ENCODE data around the gene CUL4B.
"Not testable (repeated sequence)": the region's sequence is repeated elsewhere in the genome, so short reads cannot be mapped to it uniquely, and the experiment has no call there.

Gene CUL4B

DNA sequence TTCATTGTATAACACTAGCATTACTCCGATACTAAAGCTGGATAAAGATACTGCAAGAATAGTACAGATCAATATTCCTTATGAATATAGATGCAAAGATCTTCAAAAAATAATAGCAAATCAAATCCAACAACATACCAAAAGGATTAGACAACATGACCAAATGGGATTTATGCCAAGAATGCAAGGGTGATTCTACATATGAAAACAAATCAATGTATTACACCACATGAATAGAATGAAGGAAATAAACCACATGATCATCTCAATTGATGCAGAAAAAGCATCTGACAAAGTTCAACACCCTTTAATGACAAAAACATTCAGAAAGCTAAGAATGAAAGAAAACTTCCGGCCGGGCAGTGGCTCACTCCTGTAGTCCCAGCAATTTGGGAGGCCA, 42.8 kb downstream of the CUL4B start:
- DNase-seq = no peak

- peak in 1 of 3 experiments; percentile 19 for DNase-seq
Measured at GRCh38 chrX:120514236-120514635, 46.5 kb downstream of the CUL4B start.

DNA sequence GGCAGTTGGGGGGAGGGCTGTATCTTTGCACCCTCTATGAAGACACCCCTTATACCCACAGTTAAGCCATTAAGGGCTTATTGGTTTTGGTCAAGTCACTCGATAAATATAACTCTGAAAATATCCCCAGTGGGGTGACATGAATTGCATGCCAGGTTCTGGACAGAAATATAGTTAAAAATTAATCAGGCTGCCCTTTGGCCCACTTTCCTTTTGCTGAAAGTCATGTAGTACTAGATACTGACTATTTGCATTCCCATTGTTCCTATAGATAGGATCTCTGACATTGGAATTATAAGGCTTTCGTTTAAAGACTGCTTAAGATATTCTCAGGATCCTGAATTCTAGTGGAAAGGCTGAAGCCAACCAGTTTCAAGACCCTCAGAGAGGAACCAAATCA, 48.1 kb downstream of the CUL4B start:
- DNase-seq = no peak

- no peak for DNase-seq
Measured at GRCh38 chrX:120512222-120512621, 48.5 kb downstream of the CUL4B start.

DNA sequence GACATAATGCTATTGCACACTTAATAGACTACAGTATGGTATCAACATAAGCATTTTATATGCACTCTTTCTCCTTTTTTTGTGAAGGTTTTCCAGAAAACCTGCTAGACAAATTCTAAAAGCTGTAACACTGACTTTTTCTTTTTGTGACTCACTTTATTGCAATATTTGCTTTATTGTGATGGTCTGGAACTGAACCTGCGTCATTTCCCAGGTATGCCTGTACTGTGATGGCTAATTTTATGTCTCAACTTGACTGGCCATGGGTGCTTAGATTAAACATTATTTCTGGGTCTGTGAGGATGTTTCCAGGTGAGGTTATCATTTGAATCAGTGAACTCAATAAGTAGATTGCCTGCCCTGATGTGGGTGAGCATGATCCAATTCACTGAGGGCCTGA, 56.2 kb downstream of the CUL4B start:
- DNase-seq = no peak

DNA sequence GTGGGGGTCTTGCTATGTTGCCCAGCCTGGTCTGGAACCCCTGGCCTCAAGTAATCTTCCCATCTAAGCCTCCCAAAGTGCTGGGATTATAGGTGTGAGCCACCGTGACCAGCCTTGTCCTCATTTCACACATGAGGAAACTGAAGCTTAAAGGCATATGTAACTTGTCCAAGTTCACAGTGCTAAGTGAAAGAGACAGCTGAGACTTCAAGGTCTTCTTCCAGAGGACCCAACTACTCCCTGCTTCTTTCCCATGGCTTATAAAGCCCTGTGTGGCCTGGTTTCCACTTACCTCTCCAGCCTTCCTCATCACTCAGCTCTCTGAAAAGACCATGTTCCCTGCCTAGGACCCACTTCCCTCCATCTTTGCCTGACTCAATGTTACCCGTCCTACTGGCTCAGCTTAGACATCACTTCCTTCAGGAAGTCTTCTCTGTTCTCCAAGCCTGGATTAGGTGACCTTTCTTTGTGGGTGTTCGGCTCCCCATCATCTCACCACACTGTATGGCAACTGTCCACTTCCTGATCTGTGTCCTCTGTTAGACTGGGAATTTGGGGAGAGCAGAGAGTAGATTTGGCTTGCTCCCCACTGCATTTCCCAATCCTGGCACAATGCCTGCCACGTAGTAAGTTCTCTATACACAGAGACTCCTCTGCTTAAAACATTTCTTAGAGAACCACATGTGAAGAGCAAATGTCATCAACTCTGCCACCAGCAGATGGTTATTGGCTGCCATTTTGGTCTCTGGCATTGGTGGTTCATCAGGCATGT, 61.3 kb downstream of the CUL4B start:
- DNase-seq = no peak

GRCh38 chrX:120490119-120490518, 70.6 kb downstream of the CUL4B start:
- not testable (repeated sequence) for DNase-seq

GRCh38 chrX:120486786-120487185, 74.0 kb downstream of the CUL4B start:
- DNase-seq = no peak

- peak; percentile 79 to 95 (median 88) for DNase-seq
Measured at GRCh38 chrX:120485638-120486520, 74.9 kb downstream of the CUL4B start.

- DNase-seq = peak in 1 of 3 experiments; percentile 58
Measured at GRCh38 chrX:120485315-120485637, 75.5 kb downstream of the CUL4B start.

- no peak for DNase-seq
Measured at GRCh38 chrX:120477453-120477852, 83.3 kb downstream of the CUL4B start.

- DNase-seq = no peak
Measured at GRCh38 chrX:120476714-120477113, 84.0 kb downstream of the CUL4B start.

GRCh38 chrX:120475447-120475846, 85.3 kb downstream of the CUL4B start:
- DNase-seq = peak in 1 of 3 experiments; percentile 34
